Gastrocnemius medialis (tissue), 4 donors: ENCODE data around the gene ADAMTS2.

ENCODE experiments used
- CTCF ChIP-seq, 5 experiments: fragments of 450-650 bp in 3 of 5; fragments of 200-600 bp in 2 of 5; sonication (generic) in 2 of 5; IDR thresholded peaks in 4 of 5; conservative IDR thresholded peaks in 1 of 5; 1 replicate in 4 of 5; 2 replicates in 1 of 5; pipeline ENCODE4 v1.5.1; 2016 to 2019; ENCODE audit warnings: antibody characterized with exemption in 5 of 5, mild to moderate bottlenecking in 3 of 5, moderate library complexity in 3 of 5
- POLR2A ChIP-seq, 2 donors: fragments of 450-650 bp; IDR thresholded peaks; one replicate each; pipeline ENCODE4 v1.6.1; 2017; ENCODE audit warnings: antibody characterized with exemption in 2 of 2, mild to moderate bottlenecking in 2 of 2, moderate library complexity in 2 of 2

GRCh38 chr5:179328291-179328690, 17.0 kb downstream of the ADAMTS2 start:
- TF ChIP-seq POLR2A (IDR thresholded peaks at IDR 0.05) (no peak), CTCF (IDR thresholded peaks at IDR 0.05 in 4 of 5, conservative IDR thresholded peaks at IDR 0.05 in 1 of 5) (no peak)
